Fibroblast of mammary gland (primary cell): ENCODE measurements around the gene TANC1.

Source experiments
- DNase-seq: peaks from one replicate; pipeline ENCODE4 v3.0.0-alpha.2; 2010; ENCODE audit warnings: low read depth
- H3K4me3 ChIP-seq: 2 replicates; pipeline ENCODE4 v1.5.1; 2011; ENCODE audit warnings: low read depth, mild to moderate bottlenecking, low read length, moderate library complexity; ENCODE audit not compliant: control insufficient read depth
- CTCF ChIP-seq: conservative IDR thresholded peaks from 2 replicates; pipeline ENCODE4 v1.5.1; 2011; ENCODE audit warnings: low read depth, low read length, inconsistent platforms; ENCODE audit not compliant: control insufficient read depth, insufficient read depth

TANC1 gene

DNA sequence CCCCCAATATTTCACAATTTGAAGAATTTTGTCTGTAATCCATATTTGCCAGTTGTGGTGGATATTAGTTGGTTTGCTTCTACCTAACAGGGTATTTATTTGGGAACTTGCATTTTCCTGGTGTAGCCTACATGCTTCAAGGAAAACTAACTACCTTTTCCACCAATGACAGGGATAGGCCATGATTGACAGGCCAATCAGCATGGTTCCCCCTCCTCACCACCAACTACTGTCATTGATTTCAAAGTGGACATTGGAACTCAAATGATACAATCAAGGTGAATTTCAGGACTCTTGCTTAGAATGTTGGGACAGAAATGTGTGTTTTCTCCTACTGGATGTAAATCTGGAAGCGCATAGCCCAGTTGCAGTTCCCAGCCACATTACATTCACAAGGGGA, 10.1 kb upstream of the TANC1 start:
- TF ChIP-seq CTCF: no peak
- no peak for DNase-seq
- H3K4me3 ChIP-seq: no peak overlapping the region

GRCh38 chr2:158960193-158960592, 8.2 kb upstream of the TANC1 start:
- TF ChIP-seq CTCF: no peak
- no peak for DNase-seq
- H3K4me3 ChIP-seq: no peak overlapping the region

- TF ChIP-seq CTCF: no peak
- no peak overlapping the region for H3K4me3 ChIP-seq
- DNase-seq: no peak
Observed at GRCh38 chr2:158962074-158962473, 6.4 kb upstream of the TANC1 start.

DNA sequence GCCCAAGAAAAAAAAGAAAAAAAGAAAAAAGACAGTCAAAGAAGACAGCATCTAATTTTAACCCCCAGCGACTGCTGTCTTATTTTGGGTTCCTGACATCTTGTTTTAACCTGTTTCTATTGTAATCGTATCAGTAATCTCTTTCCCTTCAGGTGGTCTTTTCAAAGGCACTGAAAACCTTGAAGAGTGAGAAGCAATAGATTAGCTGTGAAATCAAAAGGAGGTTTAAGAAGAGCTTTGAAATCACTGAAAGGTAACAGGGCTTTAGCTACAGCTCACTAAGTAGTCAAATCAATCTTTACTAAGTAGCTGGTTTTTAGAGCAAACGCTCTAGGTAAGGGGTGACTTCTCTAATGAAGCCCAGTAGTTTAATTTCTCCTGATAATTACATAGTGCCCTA, 5.4 kb upstream of the TANC1 start:
- TF ChIP-seq CTCF: no peak
- no peak for DNase-seq
- no peak overlapping the region for H3K4me3 ChIP-seq

DNA sequence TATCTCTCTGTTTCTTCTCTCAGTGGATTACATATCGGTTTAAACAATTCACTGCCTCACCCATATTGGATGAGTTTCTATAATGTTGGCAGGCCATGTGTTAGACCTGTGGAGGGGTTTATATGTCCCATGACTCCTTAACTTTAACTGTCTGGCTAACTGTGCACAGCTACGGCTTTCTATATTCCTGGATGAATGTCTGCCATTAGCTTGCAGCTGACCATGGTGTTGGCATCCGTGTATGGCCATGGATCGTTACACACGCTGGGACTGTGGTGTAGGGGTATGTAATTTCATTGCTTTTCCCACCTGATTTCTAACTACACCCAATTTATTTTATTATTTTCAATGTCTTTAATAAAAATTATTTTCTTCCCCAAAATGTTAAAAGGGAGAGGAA, 3.3 kb upstream of the TANC1 start:
- no peak overlapping the region for H3K4me3 ChIP-seq
- TF ChIP-seq CTCF: no peak
- DNase-seq: no peak

GRCh38 chr2:158965641-158966040, 2.8 kb upstream of the TANC1 start:
- no peak for DNase-seq
- TF ChIP-seq CTCF: no peak
- H3K4me3 ChIP-seq: no peak overlapping the region

- TF ChIP-seq CTCF: no peak
- H3K4me3 ChIP-seq: no peak overlapping the region
- no peak for DNase-seq
Observed at GRCh38 chr2:158966312-158966711, 2.1 kb upstream of the TANC1 start.
